NB4 (cell line): ENCODE measurements around the gene SCARB1.

Source experiments
- DNase-seq: peaks from one replicate; pipeline ENCODE4 v3.0.0; 2010; ENCODE audit warnings: low read depth
- H3K4me3 ChIP-seq: one replicate; pipeline ENCODE4 v1.5.1; 2011; ENCODE audit warnings: mild to moderate bottlenecking, low read depth, low read length, moderate library complexity
- MYC ChIP-seq: IDR thresholded peaks from 2 replicates; pipeline ENCODE4 v1.6.1; 2011; ENCODE audit warnings: low read depth, low read length
- POLR2A ChIP-seq: IDR thresholded peaks from 2 replicates; pipeline ENCODE4 v1.6.1; 2011; ENCODE audit warnings: mild to moderate bottlenecking; ENCODE audit not compliant: insufficient read length; ENCODE audit errors: extremely low read depth
- TF ChIP-seq, protein P1 (sequence below): IDR thresholded peaks from 2 replicates; pipeline ENCODE4 v1.6.1; 2011; ENCODE audit warnings: low read depth, low read length
- TF ChIP-seq, protein P2 (sequence below): IDR thresholded peaks from one replicate; pipeline ENCODE4 v1.5.1; 2012; ENCODE audit warnings: low read depth, low read length

SCARB1 gene

DNA sequence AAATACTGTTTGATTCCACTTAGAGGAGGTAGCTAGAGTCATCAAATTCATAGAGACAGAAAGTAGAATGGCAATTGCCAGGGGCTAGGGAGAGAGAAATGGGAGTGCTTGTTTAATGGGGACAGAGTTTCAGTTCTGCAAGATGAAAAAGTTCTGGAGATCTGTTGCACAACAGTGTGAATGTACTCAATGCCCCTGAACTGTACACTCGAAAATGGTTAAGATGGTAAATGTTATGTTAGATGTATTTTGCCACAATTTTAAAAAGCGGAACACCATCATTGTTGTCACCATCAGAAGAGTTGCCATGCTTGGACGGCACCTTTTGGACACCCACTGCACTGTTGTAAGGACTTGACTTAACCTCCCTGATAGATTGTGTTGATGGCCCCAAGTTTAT lies 106.9 kb downstream of the SCARB1 start:
- TF ChIP-seq, protein P1, sequence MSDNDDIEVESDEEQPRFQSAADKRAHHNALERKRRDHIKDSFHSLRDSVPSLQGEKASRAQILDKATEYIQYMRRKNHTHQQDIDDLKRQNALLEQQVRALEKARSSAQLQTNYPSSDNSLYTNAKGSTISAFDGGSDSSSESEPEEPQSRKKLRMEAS = no peak
- TF ChIP-seq, protein P2, sequence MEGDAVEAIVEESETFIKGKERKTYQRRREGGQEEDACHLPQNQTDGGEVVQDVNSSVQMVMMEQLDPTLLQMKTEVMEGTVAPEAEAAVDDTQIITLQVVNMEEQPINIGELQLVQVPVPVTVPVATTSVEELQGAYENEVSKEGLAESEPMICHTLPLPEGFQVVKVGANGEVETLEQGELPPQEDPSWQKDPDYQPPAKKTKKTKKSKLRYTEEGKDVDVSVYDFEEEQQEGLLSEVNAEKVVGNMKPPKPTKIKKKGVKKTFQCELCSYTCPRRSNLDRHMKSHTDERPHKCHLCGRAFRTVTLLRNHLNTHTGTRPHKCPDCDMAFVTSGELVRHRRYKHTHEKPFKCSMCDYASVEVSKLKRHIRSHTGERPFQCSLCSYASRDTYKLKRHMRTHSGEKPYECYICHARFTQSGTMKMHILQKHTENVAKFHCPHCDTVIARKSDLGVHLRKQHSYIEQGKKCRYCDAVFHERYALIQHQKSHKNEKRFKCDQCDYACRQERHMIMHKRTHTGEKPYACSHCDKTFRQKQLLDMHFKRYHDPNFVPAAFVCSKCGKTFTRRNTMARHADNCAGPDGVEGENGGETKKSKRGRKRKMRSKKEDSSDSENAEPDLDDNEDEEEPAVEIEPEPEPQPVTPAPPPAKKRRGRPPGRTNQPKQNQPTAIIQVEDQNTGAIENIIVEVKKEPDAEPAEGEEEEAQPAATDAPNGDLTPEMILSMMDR = no peak
- TF ChIP-seq POLR2A (no peak), MYC (no peak)
- peak; percentile 59 for DNase-seq

DNA sequence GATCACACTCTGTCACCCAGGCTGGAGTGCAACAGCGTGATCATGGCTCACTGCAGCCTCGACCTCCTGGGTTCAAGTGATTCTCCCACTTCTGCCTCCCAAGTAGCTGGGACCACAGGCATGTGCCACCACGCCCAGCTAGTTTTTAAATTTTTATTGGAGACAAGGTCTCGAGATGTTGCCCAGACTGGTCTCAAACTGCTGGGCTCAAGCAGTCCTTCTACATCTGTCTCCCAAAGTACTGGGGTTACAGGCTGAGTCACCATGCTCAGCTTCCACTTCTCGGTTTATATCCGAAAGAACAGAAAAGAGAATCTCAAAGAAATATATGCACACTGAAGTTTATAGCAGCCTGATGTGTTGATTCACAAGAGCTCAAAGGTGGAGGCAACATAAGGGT lies 107.5 kb downstream of the SCARB1 start:
- no peak for DNase-seq

More for the DNA sequence above, 106.9 kb downstream of the SCARB1 start:
- no peak overlapping the region for H3K4me3 ChIP-seq

DNA sequence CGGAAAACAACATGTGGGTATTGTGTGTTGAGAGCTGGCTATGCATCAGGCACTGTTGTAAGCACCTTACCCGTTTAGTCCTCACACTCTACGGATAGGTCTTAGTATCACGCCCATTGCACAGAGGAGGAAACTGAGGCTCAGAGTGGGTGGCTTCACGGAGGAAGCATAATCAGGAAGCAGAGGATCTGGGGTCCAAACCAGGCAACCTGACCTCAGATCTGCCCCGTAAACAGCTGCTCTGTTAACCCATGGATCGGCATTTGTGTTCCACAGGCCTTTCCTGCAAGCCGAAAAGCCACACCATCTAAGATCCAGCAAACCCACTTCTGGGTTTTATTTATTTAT lies 107.9 kb downstream of the SCARB1 start:
- no peak for DNase-seq
- no peak overlapping the region for H3K4me3 ChIP-seq
- no peak for TF ChIP-seq POLR2A

More for the DNA sequence above, 107.5 kb downstream of the SCARB1 start:
- TF ChIP-seq, protein P2 = no peak
- TF ChIP-seq MYC (no peak), POLR2A (no peak)
- TF ChIP-seq, protein P1 = no peak
- no peak overlapping the region for H3K4me3 ChIP-seq

DNA sequence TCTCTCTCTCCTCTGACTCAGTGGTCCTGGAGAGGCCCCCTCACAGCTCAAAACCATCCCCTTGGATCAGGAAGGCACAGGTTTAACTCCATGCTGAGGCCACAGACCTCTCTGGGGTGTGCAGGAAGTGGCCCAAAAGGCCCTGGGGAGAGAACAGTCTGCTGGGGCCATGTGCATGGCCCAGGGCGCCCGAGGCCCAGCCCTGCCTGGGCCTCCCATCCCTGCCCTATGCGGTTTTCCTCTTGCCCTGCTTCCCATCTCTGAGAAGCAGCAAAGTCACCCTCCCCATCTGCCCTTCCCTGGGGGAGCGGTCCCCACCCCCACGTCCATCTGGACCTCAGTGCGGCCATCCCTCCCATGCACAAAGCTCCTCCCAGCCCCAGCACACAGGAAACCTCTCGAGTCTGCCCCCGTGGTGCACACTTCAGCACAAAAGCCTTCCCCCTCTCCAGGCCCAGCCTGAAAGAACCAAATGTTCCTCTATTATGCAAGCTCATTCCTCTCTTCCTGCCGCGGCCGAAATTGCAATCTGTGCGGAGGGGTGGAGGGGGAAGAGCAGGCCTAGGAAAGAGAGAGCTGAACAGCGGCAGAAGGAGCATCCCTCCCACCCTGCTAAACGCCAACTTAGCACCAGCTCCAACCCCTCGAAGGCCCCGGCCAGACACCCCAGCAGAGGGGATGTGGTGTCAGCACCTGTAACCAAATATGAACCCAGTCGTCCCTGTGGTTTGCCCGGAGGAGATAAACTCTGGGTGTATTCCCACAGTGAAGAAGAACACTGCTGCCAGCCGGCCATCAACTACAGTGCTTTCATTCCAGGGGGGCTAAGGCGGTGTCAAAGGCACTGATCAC lies 108.5 kb downstream of the SCARB1 start:
- no peak overlapping the region for H3K4me3 ChIP-seq
- TF ChIP-seq, protein P1 = peak; percentile 72
- TF ChIP-seq POLR2A (no peak), MYC (no peak)
- TF ChIP-seq, protein P2 = no peak
- DNase-seq = peak; percentile 99

DNA sequence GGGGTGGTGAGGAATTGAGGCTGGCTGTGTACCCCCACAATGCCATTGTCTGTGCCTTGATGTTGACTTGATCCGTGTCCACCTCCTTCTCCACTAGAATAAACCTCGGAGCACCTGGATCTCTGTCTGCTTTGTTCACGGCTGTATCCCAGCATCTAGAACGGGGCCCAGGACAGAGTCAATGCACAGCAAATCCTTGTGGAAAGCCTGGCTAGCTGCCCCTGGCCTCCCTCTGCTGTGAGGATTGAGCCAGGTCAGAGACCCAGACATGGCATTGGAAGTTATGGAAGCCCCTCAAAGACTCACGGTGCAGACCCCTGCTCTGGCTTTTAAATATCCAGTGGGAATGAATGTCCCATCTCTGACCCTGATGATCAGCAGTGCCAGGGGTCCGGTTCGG lies 109.2 kb downstream of the SCARB1 start:
- H3K4me3 ChIP-seq = no peak overlapping the region
- DNase-seq = no peak
- TF ChIP-seq POLR2A (no peak), MYC (0 out of 2 replicates have a peak, but pooled peaks have one; percentile 9)
- TF ChIP-seq, protein P2 = no peak

DNA sequence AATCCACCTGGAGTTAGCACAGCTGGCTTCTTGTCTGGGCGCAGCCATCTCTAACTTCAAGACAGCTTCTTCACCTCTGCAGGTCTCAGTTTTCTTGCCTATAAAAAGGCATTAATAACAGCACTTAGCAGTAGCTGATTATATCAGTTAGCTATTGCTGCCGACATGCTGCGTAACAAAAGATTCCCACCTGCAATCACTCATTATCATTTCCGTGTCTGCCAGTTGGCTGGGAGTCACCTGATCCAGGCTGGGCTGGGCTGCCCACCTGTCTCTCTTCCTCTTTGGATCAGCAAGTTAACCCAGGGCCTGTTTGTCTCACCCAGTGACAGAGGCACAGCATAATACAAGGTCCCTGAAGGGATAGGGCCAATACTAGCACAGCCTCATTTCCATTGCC lies 109.7 kb downstream of the SCARB1 start:
- no peak for TF ChIP-seq MYC
- TF ChIP-seq, protein P2 = no peak
- no peak for TF ChIP-seq POLR2A
- TF ChIP-seq, protein P1 = no peak
- DNase-seq = no peak
- H3K4me3 ChIP-seq = no peak overlapping the region
